ENCODE measurements around the gene GNAO1. TPM values are rescaled to one million over a fixed set of nuclear protein-coding genes. Genes with fewer than 3 reads are reported as not detected.

Gene GNAO1
- total and polyA plus RNA-seq, 2 of the 13 experiments (the other 11 are each of a cell fraction or from before 2014, with no cell fraction given), result not detected

- no peak for TF ChIP-seq ZNF609 (CRISPR knock-in tag; IDR thresholded peaks at IDR 0.05; ENCODE audit: borderline replicate concordance)
- 0 out of 2 replicates have a peak, but pooled peaks have one; percentile 24 for TF ChIP-seq DR1 (CRISPR knock-in tag; IDR thresholded peaks at IDR 0.05)
- TF ChIP-seq ZNF773 (CRISPR knock-in tag; IDR thresholded peaks at IDR 0.05; ENCODE audit: borderline replicate concordance), result peak; percentile 37; the same call in 1 of the 2 replicates
- TF ChIP-seq ZNF556 (CRISPR knock-in tag; IDR thresholded peaks at IDR 0.05; ENCODE audit: borderline replicate concordance), result no peak
- no peak for TF ChIP-seq ZNF841 (CRISPR knock-in tag; IDR thresholded peaks at IDR 0.05; ENCODE audit: borderline replicate concordance)
- TF ChIP-seq GATA4 (IDR thresholded peaks at IDR 0.05; ENCODE audit: borderline replicate concordance, low read depth), result no peak
- no peak for TF ChIP-seq CBX2 (IDR thresholded peaks at IDR 0.05; ENCODE audit: low read depth, low read length)
- no peak for TF ChIP-seq CBX2 (CRISPR knock-in tag; IDR thresholded peaks at IDR 0.05; ENCODE audit: low read depth)
- TF ChIP-seq ZNF3 (CRISPR knock-in tag; IDR thresholded peaks at IDR 0.05), result no peak
- TF ChIP-seq BRF2 (CRISPR knock-in tag; IDR thresholded peaks at IDR 0.05), result no peak
- no peak for TF ChIP-seq ATM (IDR thresholded peaks at IDR 0.05; ENCODE audit: borderline replicate concordance)
- TF ChIP-seq ZNF10 (CRISPR knock-in tag; IDR thresholded peaks at IDR 0.05; ENCODE audit: borderline replicate concordance, low read depth), result no peak
- TF ChIP-seq ZEB1 (IDR thresholded peaks at IDR 0.05; ENCODE audit: insufficient replicate concordance, low read depth), result no peak
- no peak for TF ChIP-seq MTERF4 (CRISPR knock-in tag; IDR thresholded peaks at IDR 0.05)
- no peak for TF ChIP-seq REPIN1 (CRISPR knock-in tag; IDR thresholded peaks at IDR 0.05; ENCODE audit: borderline replicate concordance, low read depth)
- no peak for TF ChIP-seq HOXA5 (CRISPR knock-in tag; IDR thresholded peaks at IDR 0.05)
- TF ChIP-seq NR2F6 (IDR thresholded peaks at IDR 0.05), result no peak
- 0 out of 2 replicates have a peak, but pooled peaks have one; percentile 17 for TF ChIP-seq NR2F6 (CRISPR knock-in tag; IDR thresholded peaks at IDR 0.05)
- no peak for TF ChIP-seq SRSF4 (IDR thresholded peaks at IDR 0.05; ENCODE audit: low read depth, low read length, poor library complexity, severe bottlenecking)
- TF ChIP-seq ZC3H4 (CRISPR knock-in tag; IDR thresholded peaks at IDR 0.05; ENCODE audit: borderline replicate concordance), result no peak
- no peak for TF ChIP-seq HINFP (CRISPR knock-in tag; IDR thresholded peaks at IDR 0.05; ENCODE audit: low read depth)
Measured at GRCh38 chr16:56193951-56194726, 2.9 kb downstream of the GNAO1 start (continued).

Measured in HepG2 (cell line).